ENCODE measurements around the gene GK2.

The GK2 gene

DNA sequence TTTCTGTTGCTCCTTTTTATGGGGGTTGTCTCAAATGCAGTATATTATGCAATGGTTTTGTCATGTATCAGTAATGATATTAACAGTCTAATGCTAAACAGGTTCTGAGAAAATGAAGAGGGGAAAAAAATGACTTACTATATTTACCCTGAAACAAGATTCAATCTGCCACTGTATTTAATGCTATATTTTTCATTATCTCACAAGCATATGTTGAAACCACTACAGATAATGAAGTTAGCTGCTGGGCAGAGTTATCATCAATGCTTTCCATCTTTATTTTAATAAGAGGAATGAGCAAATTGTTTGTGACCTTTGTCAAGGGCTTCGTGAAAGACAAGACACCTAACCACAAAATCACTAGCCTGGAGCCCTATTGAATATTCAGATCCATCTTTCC lies 49.6 kb downstream of the GK2 start:
- no peaks in the 10 kb centered on the region for H3K27me3 ChIP-seq (ENCODE audit: control insufficient read depth, insufficient read depth, low read length, poor library complexity, severe bottlenecking)
- H3K4me3 ChIP-seq (ENCODE audit: insufficient read depth, low read depth, low read length) = no peak overlapping the region
- H3K36me3 ChIP-seq (ENCODE audit: control insufficient read depth, insufficient read depth, low read length) = no peaks in the 10 kb centered on the region
- no peak overlapping the region for H3K27ac ChIP-seq (ENCODE audit: insufficient read depth, low read depth, low read length, poor library complexity, severe bottlenecking)
- H3K4me1 ChIP-seq (ENCODE audit: control insufficient read depth, insufficient read depth, low read length) = no peaks in the 10 kb centered on the region
- H3K9me3 ChIP-seq (ENCODE audit: control insufficient read depth, low read length) = no peaks in the 10 kb centered on the region
- 83% methylated on average over 1 of the region's 1 CpG; no CpG with 5 or more reads in 1 of the 2 experiments for WGBS, 2 experiments

DNA sequence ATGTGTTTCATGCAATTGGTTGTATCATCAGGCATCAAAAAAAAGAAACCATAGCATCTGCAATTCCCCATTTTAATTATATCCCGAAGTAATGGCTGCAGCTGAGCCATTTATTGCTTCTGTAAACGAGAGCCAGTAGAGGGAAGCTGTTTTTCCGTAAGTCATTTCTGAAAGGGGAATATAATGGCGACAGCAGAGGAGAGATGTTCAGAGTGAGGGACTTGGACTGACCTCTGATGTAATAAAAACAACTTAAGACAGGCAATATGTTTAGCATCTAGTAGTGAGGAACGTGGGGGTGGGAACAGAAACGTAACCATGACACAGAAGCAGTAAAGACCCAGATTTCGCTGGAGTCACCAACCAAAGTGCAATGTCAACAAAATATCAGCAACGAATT lies 50.7 kb downstream of the GK2 start:
- Histone ChIP-seq H3K27me3 (ENCODE audit: control insufficient read depth, insufficient read depth, low read length, poor library complexity, severe bottlenecking) (no peaks in the 10 kb centered on the region), H3K36me3 (ENCODE audit: control insufficient read depth, insufficient read depth, low read length) (no peaks in the 10 kb centered on the region), H3K4me3 (ENCODE audit: insufficient read depth, low read depth, low read length) (no peak overlapping the region), H3K9me3 (ENCODE audit: control insufficient read depth, low read length) (no peaks in the 10 kb centered on the region), H3K4me1 (ENCODE audit: control insufficient read depth, insufficient read depth, low read length) (no peaks in the 10 kb centered on the region), H3K27ac (ENCODE audit: insufficient read depth, low read depth, low read length, poor library complexity, severe bottlenecking) (no peak overlapping the region)
- 93 to 95% methylated on average over 7 of the region's 8 CpGs for WGBS, 2 experiments
